GM15510 (cell line): ENCODE measurements around the gene IFT52.

Experiments used
- POLR2A ChIP-seq: IDR thresholded peaks from 3 replicates; pipeline ENCODE4 v1.6.1; 2011; ENCODE audit warnings: borderline replicate concordance; ENCODE audit not compliant: insufficient read length; ENCODE audit errors: extremely low read depth

The IFT52 gene

GRCh38 chr20:43579861-43580793, 10.6 kb upstream of the IFT52 start:
- TF ChIP-seq POLR2A: no peak

- no peak for TF ChIP-seq POLR2A
Observed at GRCh38 chr20:43583133-43583864, 7.4 kb upstream of the IFT52 start.

- TF ChIP-seq POLR2A: no peak
Observed at GRCh38 chr20:43583982-43584432, 6.7 kb upstream of the IFT52 start.

- TF ChIP-seq POLR2A: no peak
Observed at GRCh38 chr20:43584448-43585136, 6.1 kb upstream of the IFT52 start.

- no peak for TF ChIP-seq POLR2A
Observed at GRCh38 chr20:43586641-43587040, 4.1 kb upstream of the IFT52 start.

- no peak for TF ChIP-seq POLR2A
Observed at GRCh38 chr20:43590036-43590391, 723 bp upstream of the IFT52 start.

GRCh38 chr20:43603124-43603523, 12.4 kb downstream of the IFT52 start:
- no peak for TF ChIP-seq POLR2A

- no peak for TF ChIP-seq POLR2A
Observed at GRCh38 chr20:43605715-43606114, 15.0 kb downstream of the IFT52 start.

GRCh38 chr20:43631598-43631997, 40.9 kb downstream of the IFT52 start:
- TF ChIP-seq POLR2A: no peak

GRCh38 chr20:43636429-43636828, 45.7 kb downstream of the IFT52 start:
- no peak for TF ChIP-seq POLR2A

- no peak for TF ChIP-seq POLR2A
Observed at GRCh38 chr20:43642548-43642947, 51.8 kb downstream of the IFT52 start.

- no peak for TF ChIP-seq POLR2A
Observed at GRCh38 chr20:43650997-43651525, 60.3 kb downstream of the IFT52 start.

- no peak for TF ChIP-seq POLR2A
Observed at GRCh38 chr20:43653966-43654365, 63.2 kb downstream of the IFT52 start.

- TF ChIP-seq POLR2A: no peak
Observed at GRCh38 chr20:43655937-43656336, 65.2 kb downstream of the IFT52 start.

- TF ChIP-seq POLR2A: no peak
Observed at GRCh38 chr20:43658069-43658722, 67.5 kb downstream of the IFT52 start.

GRCh38 chr20:43658723-43659419, 68.1 kb downstream of the IFT52 start:
- no peak for TF ChIP-seq POLR2A
